ENCODE results near the gene ANKS4B. TPM values are rescaled to one million over a fixed set of nuclear protein-coding genes. Genes with fewer than 3 reads are reported as not detected.
"Not testable (repeated sequence)": the region's sequence is repeated elsewhere in the genome, so short reads cannot be mapped to it uniquely, and the experiment has no call there.

The ANKS4B gene
- total RNA-seq, 2 donors from 2014 or later, result not detected

DNA sequence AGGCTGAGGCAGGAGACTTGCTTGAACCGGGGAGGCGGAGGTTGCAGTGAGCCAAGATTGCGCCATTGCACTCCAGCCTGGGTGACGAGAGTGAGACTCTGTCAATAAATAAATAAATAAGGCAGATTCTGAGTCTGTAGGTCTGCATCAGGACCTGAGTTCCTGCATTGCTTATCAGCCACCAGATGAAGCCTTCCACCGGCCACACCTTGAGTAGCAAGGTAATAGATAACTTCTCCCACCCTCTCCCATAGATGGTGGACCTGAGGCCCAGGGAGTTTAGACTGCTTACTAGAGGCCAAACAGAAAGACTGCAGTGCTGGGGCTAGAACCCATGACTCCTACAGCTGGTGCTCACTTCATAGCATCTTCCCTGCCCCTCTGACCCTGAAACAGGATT lies 44.2 kb upstream of the ANKS4B start:
- Histone ChIP-seq H3K27ac (no peak overlapping the region), H3K27me3 (replicated peaks; ENCODE audit: insufficient read depth) (no peaks in the 10 kb centered on the region), H3K4me3 (no peak overlapping the region), H3K4me1 (ENCODE audit: control insufficient read depth in 1 of 2, low read depth in 2 of 2) (peaks cover 0 to 7% of the 10 kb centered on the region in 2 donors), H3K36me3 (no peaks in the 10 kb centered on the region), H3K9me3 (peaks cover 5% of the 10 kb centered on the region)
- ATAC-seq (ENCODE audit: insufficient number of reproducible peaks, low FRiP score, low read depth) (no peak), DNase-seq (ENCODE audit: low spot score) (no peak)
- TF ChIP-seq, protein P1, sequence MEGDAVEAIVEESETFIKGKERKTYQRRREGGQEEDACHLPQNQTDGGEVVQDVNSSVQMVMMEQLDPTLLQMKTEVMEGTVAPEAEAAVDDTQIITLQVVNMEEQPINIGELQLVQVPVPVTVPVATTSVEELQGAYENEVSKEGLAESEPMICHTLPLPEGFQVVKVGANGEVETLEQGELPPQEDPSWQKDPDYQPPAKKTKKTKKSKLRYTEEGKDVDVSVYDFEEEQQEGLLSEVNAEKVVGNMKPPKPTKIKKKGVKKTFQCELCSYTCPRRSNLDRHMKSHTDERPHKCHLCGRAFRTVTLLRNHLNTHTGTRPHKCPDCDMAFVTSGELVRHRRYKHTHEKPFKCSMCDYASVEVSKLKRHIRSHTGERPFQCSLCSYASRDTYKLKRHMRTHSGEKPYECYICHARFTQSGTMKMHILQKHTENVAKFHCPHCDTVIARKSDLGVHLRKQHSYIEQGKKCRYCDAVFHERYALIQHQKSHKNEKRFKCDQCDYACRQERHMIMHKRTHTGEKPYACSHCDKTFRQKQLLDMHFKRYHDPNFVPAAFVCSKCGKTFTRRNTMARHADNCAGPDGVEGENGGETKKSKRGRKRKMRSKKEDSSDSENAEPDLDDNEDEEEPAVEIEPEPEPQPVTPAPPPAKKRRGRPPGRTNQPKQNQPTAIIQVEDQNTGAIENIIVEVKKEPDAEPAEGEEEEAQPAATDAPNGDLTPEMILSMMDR (IDR thresholded peaks at IDR 0.05), result no peak

- peaks cover 0 to 7% of the 10 kb centered on the region in 2 donors for H3K4me1 ChIP-seq (ENCODE audit: control insufficient read depth in 1 of 2, low read depth in 2 of 2)
- no peak overlapping the region for H3K27ac ChIP-seq
- TF ChIP-seq, protein P1 (IDR thresholded peaks at IDR 0.05), result no peak
- no peak overlapping the region for H3K4me3 ChIP-seq
- H3K36me3 ChIP-seq, result no peaks in the 10 kb centered on the region
- no peak for DNase-seq (ENCODE audit: low spot score)
- peaks cover 5% of the 10 kb centered on the region for H3K9me3 ChIP-seq
- H3K27me3 ChIP-seq (replicated peaks; ENCODE audit: insufficient read depth), result no peaks in the 10 kb centered on the region
- ATAC-seq (ENCODE audit: insufficient number of reproducible peaks, low FRiP score, low read depth), result no peak
Measured at GRCh38 chr16:21190013-21190412, 43.5 kb upstream of the ANKS4B start.

GRCh38 chr16:21190599-21190998 lies 42.9 kb upstream of the ANKS4B start:
- no peak overlapping the region for H3K27ac ChIP-seq
- no peak for DNase-seq (ENCODE audit: low spot score)
- no peaks in the 10 kb centered on the region for H3K36me3 ChIP-seq
- TF ChIP-seq, protein P1 (IDR thresholded peaks at IDR 0.05), result no peak
- no peak for ATAC-seq (ENCODE audit: insufficient number of reproducible peaks, low FRiP score, low read depth)
- H3K27me3 ChIP-seq (replicated peaks; ENCODE audit: insufficient read depth), result no peaks in the 10 kb centered on the region
- peaks cover 5% of the 10 kb centered on the region for H3K9me3 ChIP-seq
- H3K4me3 ChIP-seq, result no peak overlapping the region
- H3K4me1 ChIP-seq (ENCODE audit: control insufficient read depth in 1 of 2, low read depth in 2 of 2), result peaks cover 0 to 7% of the 10 kb centered on the region in 2 donors

GRCh38 chr16:21192991-21193390 lies 40.5 kb upstream of the ANKS4B start:
- H3K27me3 ChIP-seq (replicated peaks; ENCODE audit: insufficient read depth), result no peaks in the 10 kb centered on the region
- ATAC-seq (ENCODE audit: insufficient number of reproducible peaks, low FRiP score, low read depth) (no peak), DNase-seq (ENCODE audit: low spot score) (no peak)
- TF ChIP-seq, protein P1 (IDR thresholded peaks at IDR 0.05), result no peak
- H3K36me3 ChIP-seq, result no peaks in the 10 kb centered on the region
- H3K27ac ChIP-seq, result no peak overlapping the region
- peaks cover 5% of the 10 kb centered on the region for H3K9me3 ChIP-seq
- H3K4me3 ChIP-seq, result no peak overlapping the region
- H3K4me1 ChIP-seq (ENCODE audit: control insufficient read depth in 1 of 2, low read depth in 2 of 2), result peaks cover 0 to 6% of the 10 kb centered on the region in 2 donors

- no peaks in the 10 kb centered on the region for H3K36me3 ChIP-seq
- no peaks in the 10 kb centered on the region for H3K4me1 ChIP-seq (ENCODE audit: control insufficient read depth in 1 of 2, low read depth in 2 of 2)
- TF ChIP-seq, protein P1 (IDR thresholded peaks at IDR 0.05), result no peak
- no peak overlapping the region for H3K4me3 ChIP-seq
- no peak for ATAC-seq (ENCODE audit: insufficient number of reproducible peaks, low FRiP score, low read depth)
- H3K27me3 ChIP-seq (replicated peaks; ENCODE audit: insufficient read depth), result no peaks in the 10 kb centered on the region
- no peak for DNase-seq (ENCODE audit: low spot score)
- H3K9me3 ChIP-seq, result peaks cover 5% of the 10 kb centered on the region
- H3K27ac ChIP-seq, result no peak overlapping the region
Measured at GRCh38 chr16:21194771-21195301, 38.7 kb upstream of the ANKS4B start.

GRCh38 chr16:21195330-21195729 lies 38.2 kb upstream of the ANKS4B start:
- H3K36me3 ChIP-seq; ATAC-seq (ENCODE audit: insufficient number of reproducible peaks, low FRiP score, low read depth); H3K9me3 ChIP-seq; DNase-seq (ENCODE audit: low spot score); H3K27me3 ChIP-seq (replicated peaks; ENCODE audit: insufficient read depth); H3K4me3 ChIP-seq; H3K4me1 ChIP-seq (ENCODE audit: control insufficient read depth in 1 of 2, low read depth in 2 of 2); H3K27ac ChIP-seq: not testable (repeated sequence)

All from thoracic aorta (tissue), 2 donors.